ENCODE measurements around the gene FRMD7. TPM values are rescaled to one million over a fixed set of nuclear protein-coding genes. Genes with fewer than 3 reads are reported as not detected.

The FRMD7 gene
- total and polyA plus RNA-seq, 4 donors: 0.03 TPM; not detected in 3

DNA sequence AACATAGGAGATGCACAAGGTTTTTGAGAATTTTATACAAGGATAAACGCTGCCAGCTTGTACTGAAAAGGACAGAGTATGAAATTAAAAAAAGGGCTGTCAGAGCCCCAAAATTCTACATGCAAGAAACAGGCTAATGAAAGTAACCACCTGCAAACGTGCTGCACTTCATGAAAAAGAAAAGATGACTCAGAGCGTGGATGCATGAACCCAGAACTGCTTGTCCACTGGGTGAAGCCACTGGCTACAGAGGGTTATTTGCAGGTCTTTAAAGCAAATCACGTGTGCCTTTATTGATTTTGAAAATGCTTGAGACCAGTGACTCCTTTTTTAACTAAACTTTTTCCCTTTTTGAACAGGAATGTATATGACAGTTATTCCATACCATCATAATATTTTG is 25.3 kb upstream of the FRMD7 start:
- Histone ChIP-seq H3K36me3 (ENCODE audit: control insufficient read depth in 4 of 4, insufficient read depth in 4 of 4, low read length in 4 of 4) (no peaks in the 10 kb centered on the region), H3K27me3 (ENCODE audit: control insufficient read depth in 3 of 3, insufficient read depth in 3 of 3, low read length in 2 of 3) (peaks cover 0 to 36% (median 11%) of the 10 kb centered on the region in 3 donors), H3K4me1 (ENCODE audit: control insufficient read depth in 5 of 5, insufficient read depth in 5 of 5, low read length in 5 of 5) (no peaks in the 10 kb centered on the region), H3K4me3 (no peak overlapping the region), H3K9ac (ENCODE audit: insufficient read depth in 1 of 2, low read length in 2 of 2) (no peak overlapping the region), H3K27ac (ENCODE audit: low read depth in 1 of 2, low read length in 1 of 2) (no peak overlapping the region), H3K9me3 (ENCODE audit: control insufficient read depth in 4 of 4, insufficient read depth in 3 of 4, low read length in 3 of 4) (no peaks in the 10 kb centered on the region)
- 52 to 90% methylated on average over 4 of the region's 4 CpGs for WGBS, 2 donors
- ATAC-seq (ENCODE audit: insufficient read depth, low FRiP score) (no peak), DNase-seq (no peak)
- no peak for TF ChIP-seq CTCF (IDR thresholded peaks at IDR 0.05; ENCODE audit: control extremely low read depth, extremely low read depth)

DNA sequence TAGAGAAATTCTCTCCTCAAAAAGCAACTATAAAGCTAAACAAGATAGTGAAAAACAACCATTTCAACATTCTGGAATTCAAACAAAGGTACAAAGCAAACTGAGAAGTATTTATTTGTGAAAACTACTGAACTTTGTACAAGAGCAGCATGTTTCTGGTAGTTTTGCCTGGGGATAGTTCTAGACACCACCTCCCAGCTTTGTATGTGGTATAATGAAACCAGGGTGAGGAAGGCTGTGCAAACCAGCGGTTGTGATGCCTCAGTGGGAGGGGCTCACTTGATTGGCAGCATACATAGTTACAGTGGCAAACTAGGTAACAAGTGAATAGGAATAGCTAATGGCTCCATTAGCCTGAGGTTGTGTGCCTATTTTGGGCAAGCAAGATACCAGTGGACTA is 18.6 kb upstream of the FRMD7 start:
- no peaks in the 10 kb centered on the region for H3K36me3 ChIP-seq (ENCODE audit: control insufficient read depth in 4 of 4, insufficient read depth in 4 of 4, low read length in 4 of 4)
- peaks cover 0 to 37% (median 9%) of the 10 kb centered on the region in 3 donors for H3K27me3 ChIP-seq (ENCODE audit: control insufficient read depth in 3 of 3, insufficient read depth in 3 of 3, low read length in 2 of 3)
- ATAC-seq (ENCODE audit: insufficient read depth, low FRiP score) (no peak), DNase-seq (no peak)
- H3K27ac ChIP-seq (ENCODE audit: low read depth in 1 of 2, low read length in 1 of 2): no peak overlapping the region
- H3K9me3 ChIP-seq (ENCODE audit: control insufficient read depth in 4 of 4, insufficient read depth in 3 of 4, low read length in 3 of 4): peaks cover 0 to 2% (median 0%) of the 10 kb centered on the region in 4 donors
- no peak overlapping the region for H3K4me3 ChIP-seq
- no peak for TF ChIP-seq CTCF (IDR thresholded peaks at IDR 0.05; ENCODE audit: control extremely low read depth, extremely low read depth)
- H3K9ac ChIP-seq (ENCODE audit: insufficient read depth in 1 of 2, low read length in 2 of 2): no peak overlapping the region
- no peaks in the 10 kb centered on the region for H3K4me1 ChIP-seq (ENCODE audit: control insufficient read depth in 5 of 5, insufficient read depth in 5 of 5, low read length in 5 of 5)
- 38 to 87% methylated on average over 1 of the region's 1 CpG for WGBS, 2 donors

DNA sequence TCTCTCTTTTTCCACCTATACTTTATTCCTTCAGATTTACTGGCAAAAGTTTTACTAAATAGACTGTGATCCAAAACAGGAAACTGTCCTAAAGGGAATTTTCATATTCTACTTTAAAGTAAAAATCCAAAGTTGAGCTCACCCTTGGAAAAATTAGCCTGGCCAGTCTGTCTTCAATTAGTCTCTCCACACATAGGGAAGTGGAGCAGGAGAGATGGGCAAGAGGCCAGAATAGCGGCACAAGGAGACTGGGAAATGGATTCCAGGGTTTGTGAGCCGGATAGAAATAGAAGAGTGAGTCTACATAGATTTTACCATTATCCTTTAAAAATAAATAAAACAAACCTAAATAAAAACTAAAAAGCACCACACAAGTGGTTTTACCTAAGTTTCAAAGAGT is 16.2 kb upstream of the FRMD7 start:
- Histone ChIP-seq H3K27me3 (ENCODE audit: control insufficient read depth in 3 of 3, insufficient read depth in 3 of 3, low read length in 2 of 3) (peaks cover 0 to 38% (median 11%) of the 10 kb centered on the region in 3 donors), H3K36me3 (ENCODE audit: control insufficient read depth in 4 of 4, insufficient read depth in 4 of 4, low read length in 4 of 4) (no peaks in the 10 kb centered on the region), H3K4me3 (no peak overlapping the region), H3K9ac (ENCODE audit: insufficient read depth in 1 of 2, low read length in 2 of 2) (no peak overlapping the region), H3K9me3 (ENCODE audit: control insufficient read depth in 4 of 4, insufficient read depth in 3 of 4, low read length in 3 of 4) (peaks cover 0 to 2% (median 0%) of the 10 kb centered on the region in 4 donors), H3K4me1 (ENCODE audit: control insufficient read depth in 5 of 5, insufficient read depth in 5 of 5, low read length in 5 of 5) (no peaks in the 10 kb centered on the region), H3K27ac (ENCODE audit: low read depth in 1 of 2, low read length in 1 of 2) (no peak overlapping the region)
- no peak for ATAC-seq (ENCODE audit: insufficient read depth, low FRiP score)
- TF ChIP-seq CTCF (IDR thresholded peaks at IDR 0.05; ENCODE audit: control extremely low read depth, extremely low read depth): no peak
- peak in 1 of 3 donors; percentile 16 for DNase-seq
- 65 to 71% methylated on average over 2 of the region's 2 CpGs for WGBS, 2 donors

GRCh38 chrX:132125906-132126305 is 1.9 kb downstream of the FRMD7 start:
- ATAC-seq (ENCODE audit: insufficient read depth, low FRiP score) (no peak), DNase-seq (no peak)
- TF ChIP-seq CTCF (IDR thresholded peaks at IDR 0.05; ENCODE audit: control extremely low read depth, extremely low read depth): no peak
- Histone ChIP-seq H3K9ac (ENCODE audit: insufficient read depth in 1 of 2, low read length in 2 of 2) (no peak overlapping the region), H3K27ac (ENCODE audit: low read depth in 1 of 2, low read length in 1 of 2) (no peak overlapping the region), H3K27me3 (ENCODE audit: control insufficient read depth in 3 of 3, insufficient read depth in 3 of 3, low read length in 2 of 3) (peaks cover 0 to 34% (median 28%) of the 10 kb centered on the region in 3 donors), H3K9me3 (ENCODE audit: control insufficient read depth in 4 of 4, insufficient read depth in 3 of 4, low read length in 3 of 4) (peaks cover 0 to under 1% (median 0%) of the 10 kb centered on the region in 4 donors), H3K4me1 (ENCODE audit: control insufficient read depth in 5 of 5, insufficient read depth in 5 of 5, low read length in 5 of 5) (no peaks in the 10 kb centered on the region), H3K4me3 (no peak overlapping the region), H3K36me3 (ENCODE audit: control insufficient read depth in 4 of 4, insufficient read depth in 4 of 4, low read length in 4 of 4) (no peaks in the 10 kb centered on the region)

Measured in lung (tissue), 12 donors.